Panc1 (cell line): Measurements from ENCODE around the gene GRID2. TPM values are rescaled to one million over a fixed set of nuclear protein-coding genes. Genes with fewer than 3 reads are reported as not detected.

ENCODE experiments used
- ATAC-seq: fragments of 200-7000 bp; cut with Tn5 transposase; 2 replicates; pipeline ENCODE4 v1.9.1; 2020; ENCODE audit warnings: mild to moderate bottlenecking, moderate library complexity
- BruUV-seq: library from RNA; stranded (reverse); fragments of 400-500 nt; replicated peaks from 2 replicates; lab custom pipeline; 2021; lab: Mats Ljungman, UMichigan
- CTCF ChIA-PET: fragments of 300-600 bp; sonication (Branson Sonifier 250); formaldehyde crosslinking; loops from one replicate; lab custom pipeline; 2022; ENCODE audit warnings: antibody characterized with exemption; lab: Charles Lee
- POLR2A ChIA-PET: fragments of 300-600 bp; sonication (Branson Sonifier 250); formaldehyde crosslinking; loops from one replicate; lab custom pipeline; 2022; ENCODE audit warnings: antibody characterized with exemption; lab: Charles Lee
- DNase-seq: peaks from one replicate; pipeline ENCODE4 v3.0.0-alpha.2; 2010; ENCODE audit warnings: low read depth, low spot score
- H3K27ac ChIP-seq: 2 replicates; pipeline ENCODE4 v1.5.1; 2011; ENCODE audit warnings: mild to moderate bottlenecking, low read length, inconsistent platforms
- H3K27me3 ChIP-seq: fragments of 200-500 bp; sonication (Bioruptor generic); 2 replicates; pipeline ENCODE4 v1.6.0; 2014; ENCODE audit warnings: low read length, inconsistent platforms; ENCODE audit not compliant: control insufficient read depth, insufficient read depth
- H3K36me3 ChIP-seq: fragments of 200-500 bp; sonication (Bioruptor generic); 2 replicates; pipeline ENCODE4 v1.5.1; 2014; ENCODE audit warnings: inconsistent platforms, mild to moderate bottlenecking, low read length, moderate library complexity; ENCODE audit not compliant: control insufficient read depth, insufficient read depth
- H3K4me1 ChIP-seq: 2 replicates; pipeline ENCODE4 v1.5.1; 2011; ENCODE audit warnings: inconsistent platforms, mild to moderate bottlenecking, low read length, moderate library complexity; ENCODE audit not compliant: control insufficient read depth, insufficient read depth
- H3K4me3 ChIP-seq, 2 experiments: 2 replicates each; pipeline ENCODE4 v1.5.1; 2011 to 2012; ENCODE audit warnings: low read depth in 2 of 2, low read length in 2 of 2, mild to moderate bottlenecking in 2 of 2, inconsistent platforms in 1 of 2, moderate library complexity in 1 of 2
- H3K9me3 ChIP-seq: fragments of 200-500 bp; sonication (Bioruptor generic); 2 replicates; pipeline ENCODE4 v1.5.1; 2014; ENCODE audit warnings: low read depth, mild to moderate bottlenecking, inconsistent platforms, low read length, moderate library complexity; ENCODE audit not compliant: control insufficient read depth, insufficient read depth
- POLR2AphosphoS5 ChIP-seq: IDR thresholded peaks from 2 replicates; pipeline ENCODE4 v1.6.1; 2012; ENCODE audit warnings: mild to moderate bottlenecking, low read depth, low read length, moderate library complexity
- REST ChIP-seq, 2 experiments: IDR thresholded peaks; 2 replicates each; pipeline ENCODE4 v1.6.1; 2011 to 2012; ENCODE audit warnings: low read depth in 2 of 2, control low read depth in 1 of 2, low read length in 1 of 2, mild to moderate bottlenecking in 1 of 2, moderate library complexity in 1 of 2; ENCODE audit not compliant: insufficient read depth in 1 of 2
- SIN3A ChIP-seq: IDR thresholded peaks from 2 replicates; pipeline ENCODE4 v1.6.1; 2012; ENCODE audit warnings: low read depth, mild to moderate bottlenecking, low read length, moderate library complexity, borderline replicate concordance; ENCODE audit not compliant: insufficient read depth
- TCF7L2 ChIP-seq: IDR thresholded peaks from 2 replicates; pipeline ENCODE4 v1.6.1; 2011; ENCODE audit warnings: mild to moderate bottlenecking, low read depth, low read length, inconsistent platforms
- in situ Hi-C: cut with HindIII; loops from 2 replicates; pipeline ENCODE4 v1.10.0; 2016; ENCODE audit warnings: low sequenced_read_pairs, low pct_unique_long_range_greater_than_20kb
- intact Hi-C: fragments of 100-400 bp; cut with micrococcal nuclease; formaldehyde crosslinking; loops from one replicate; pipeline ENCODE4 v1.10.0; 2022; ENCODE audit not compliant: unreplicated experiment
- total RNA-seq: library from RNA; stranded (reverse); gene quantifications from one replicate; pipeline ENCODE4 v1.2.1, GENCODE V29; 2021; ENCODE audit not compliant: unreplicated experiment
- TF ChIP-seq, protein P1 (sequence below): fragments of 450-650 bp; IDR thresholded peaks from 2 replicates; pipeline ENCODE4 v1.5.1; 2017; ENCODE audit warnings: mild to moderate bottlenecking

The GRID2 gene
- total RNA-seq, 1 experiment from 2014 or later, result 0.08 TPM

DNA sequence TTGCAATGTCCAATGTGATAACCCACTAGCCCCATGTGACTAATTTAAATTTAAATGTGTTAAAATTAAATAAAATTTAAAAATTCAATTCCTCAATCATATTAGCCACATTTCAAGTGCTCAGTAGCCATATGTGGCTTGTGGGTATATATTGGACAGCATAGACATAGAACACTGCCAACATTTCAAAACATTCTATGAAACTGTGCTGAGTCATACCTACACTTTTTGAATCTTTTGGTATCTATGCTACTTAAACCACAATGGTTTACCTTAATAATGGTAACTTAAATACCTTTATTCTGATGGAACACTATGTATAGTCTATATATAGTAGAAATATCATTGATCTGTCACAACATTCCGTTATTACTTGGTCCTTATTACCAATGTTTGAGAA lies 1301.4 kb downstream of the GRID2 start:
- in situ Hi-C loops, result no loop called here
- Histone ChIP-seq H3K4me3 (no peak overlapping the region), H3K36me3 (no peaks in the 10 kb centered on the region), H3K27ac (no peak overlapping the region), H3K27me3 (no peaks in the 10 kb centered on the region), H3K4me1 (no peaks in the 10 kb centered on the region), H3K9me3 (no peaks in the 10 kb centered on the region)
- no peak for DNase-seq
- no TSS peak for BruUV-seq
- ATAC-seq, result no peak
- TF ChIP-seq TCF7L2 (no peak), POLR2AphosphoS5 (no peak), SIN3A (no peak), REST (IDR thresholded peaks at IDR 0.05; ENCODE audit: insufficient read depth in 1 of 2, low read depth in 2 of 2, low read length in 1 of 2) (no peak)
- TF ChIP-seq, protein P1, sequence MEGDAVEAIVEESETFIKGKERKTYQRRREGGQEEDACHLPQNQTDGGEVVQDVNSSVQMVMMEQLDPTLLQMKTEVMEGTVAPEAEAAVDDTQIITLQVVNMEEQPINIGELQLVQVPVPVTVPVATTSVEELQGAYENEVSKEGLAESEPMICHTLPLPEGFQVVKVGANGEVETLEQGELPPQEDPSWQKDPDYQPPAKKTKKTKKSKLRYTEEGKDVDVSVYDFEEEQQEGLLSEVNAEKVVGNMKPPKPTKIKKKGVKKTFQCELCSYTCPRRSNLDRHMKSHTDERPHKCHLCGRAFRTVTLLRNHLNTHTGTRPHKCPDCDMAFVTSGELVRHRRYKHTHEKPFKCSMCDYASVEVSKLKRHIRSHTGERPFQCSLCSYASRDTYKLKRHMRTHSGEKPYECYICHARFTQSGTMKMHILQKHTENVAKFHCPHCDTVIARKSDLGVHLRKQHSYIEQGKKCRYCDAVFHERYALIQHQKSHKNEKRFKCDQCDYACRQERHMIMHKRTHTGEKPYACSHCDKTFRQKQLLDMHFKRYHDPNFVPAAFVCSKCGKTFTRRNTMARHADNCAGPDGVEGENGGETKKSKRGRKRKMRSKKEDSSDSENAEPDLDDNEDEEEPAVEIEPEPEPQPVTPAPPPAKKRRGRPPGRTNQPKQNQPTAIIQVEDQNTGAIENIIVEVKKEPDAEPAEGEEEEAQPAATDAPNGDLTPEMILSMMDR, result no peak
- ChIA-PET CTCF (no interaction called here), POLR2A (no interaction called here)
- intact Hi-C loops, result no loop called here

- Histone ChIP-seq H3K9me3 (no peaks in the 10 kb centered on the region), H3K27me3 (no peaks in the 10 kb centered on the region), H3K4me3 (no peak overlapping the region), H3K36me3 (no peaks in the 10 kb centered on the region), H3K27ac (no peak overlapping the region), H3K4me1 (no peaks in the 10 kb centered on the region)
- no TSS peak for BruUV-seq
- no peak for TF ChIP-seq POLR2AphosphoS5
- TF ChIP-seq REST (IDR thresholded peaks at IDR 0.05; ENCODE audit: insufficient read depth in 1 of 2, low read depth in 2 of 2, low read length in 1 of 2), result no peak
- no peak for TF ChIP-seq TCF7L2
- no peak for TF ChIP-seq SIN3A
- TF ChIP-seq, protein P1, result no peak
- intact Hi-C loops (no loop called here), in situ Hi-C loops (no loop called here)
- no peak for DNase-seq
- CTCF ChIA-PET, result no interaction called here
- ATAC-seq, result no peak
- POLR2A ChIA-PET, result no interaction called here
Measured at GRCh38 chr4:93617606-93618005, 1313.8 kb downstream of the GRID2 start.
